K562 treated with DMSO at 1 percent for 4 hours (cell line): ENCODE results near the gene RBMS2. TPM values are rescaled to one million over a fixed set of nuclear protein-coding genes. Genes with fewer than 3 reads are reported as not detected.

Experiments
- total RNA-seq: library from RNA; unstranded; fragments of 300-600 nt; gene quantifications from 2 replicates; pipeline ENCODE4 v1.2.3, GENCODE V29; 2022; ENCODE audit not compliant: insufficient read depth

Gene RBMS2, protein sequence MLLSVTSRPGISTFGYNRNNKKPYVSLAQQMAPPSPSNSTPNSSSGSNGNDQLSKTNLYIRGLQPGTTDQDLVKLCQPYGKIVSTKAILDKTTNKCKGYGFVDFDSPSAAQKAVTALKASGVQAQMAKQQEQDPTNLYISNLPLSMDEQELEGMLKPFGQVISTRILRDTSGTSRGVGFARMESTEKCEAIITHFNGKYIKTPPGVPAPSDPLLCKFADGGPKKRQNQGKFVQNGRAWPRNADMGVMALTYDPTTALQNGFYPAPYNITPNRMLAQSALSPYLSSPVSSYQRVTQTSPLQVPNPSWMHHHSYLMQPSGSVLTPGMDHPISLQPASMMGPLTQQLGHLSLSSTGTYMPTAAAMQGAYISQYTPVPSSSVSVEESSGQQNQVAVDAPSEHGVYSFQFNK
- 0.43 and 0.75 TPM in 2 replicates for total RNA-seq

DNA sequence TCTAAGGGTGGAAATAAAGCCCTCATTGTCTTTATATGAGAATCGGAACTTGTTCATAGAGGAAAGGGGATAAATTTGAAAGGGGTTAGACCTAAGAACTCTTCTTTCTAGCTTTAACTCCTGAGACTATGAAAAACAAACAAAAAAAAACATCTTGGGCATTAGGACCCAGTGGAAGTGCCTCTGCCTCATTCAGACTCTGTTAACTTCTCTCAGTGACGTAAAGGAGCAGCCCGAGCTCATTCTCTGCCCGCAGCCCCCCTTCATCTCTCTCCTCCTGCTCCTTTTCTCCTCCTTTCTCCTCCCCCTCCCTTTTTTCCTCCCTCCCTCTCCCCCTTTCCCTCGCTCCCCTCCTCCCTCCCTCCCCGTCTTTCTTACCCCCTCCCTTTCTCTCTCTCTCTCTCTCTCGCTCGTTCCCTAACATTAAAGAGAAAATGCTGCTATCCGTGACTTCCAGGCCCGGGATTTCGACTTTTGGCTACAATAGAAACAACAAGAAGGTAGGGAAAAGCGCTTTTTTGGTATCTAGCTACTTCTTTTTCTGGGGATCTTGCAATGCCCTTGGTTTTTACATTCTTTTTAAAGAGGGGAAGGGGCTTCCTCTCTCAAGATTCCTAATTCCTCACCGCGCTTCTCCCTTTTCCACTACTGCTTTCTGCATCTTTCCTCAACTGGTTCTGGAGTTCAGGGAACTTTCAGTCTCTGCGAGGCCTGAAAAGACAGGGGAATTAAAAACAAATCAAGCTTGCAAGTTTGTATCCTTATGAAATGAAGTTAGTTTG is at the start of gene RBMS2:
Gene RBMS2 (plus strand): TSS at position 231 of the 782 bp plus-strand sequence. CDS start 204 bp downstream, at position 435.

GRCh38 chr12:56488041-56488955 is 33.3 kb upstream of the RBMS2 start, which contains the start of gene GLS2:
Gene GLS2 (minus strand): TSS chr12:56488161. CDS start chr12:56488118, 43 bp downstream.

GRCh38 chr12:56630180-56630632 is 108.6 kb downstream of the RBMS2 start, which contains the start of gene BAZ2A:
Gene BAZ2A (minus strand): TSS chr12:56630326. CDS start chr12:56617530, 12,796 bp downstream.

Other genes starting within 250 kb of the RBMS2 start
- gene CS, start 221.5 kb upstream of the RBMS2 start, total RNA-seq: 147 and 188 TPM in 2 replicates
- 83.1 and 88.0 TPM in 2 replicates for gene CNPY2, start 205.8 kb upstream of the RBMS2 start, total RNA-seq
- gene PAN2, start 187.8 kb upstream of the RBMS2 start, total RNA-seq: 17.1 and 19.9 TPM in 2 replicates
- gene IL23A, start 182.9 kb upstream of the RBMS2 start, total RNA-seq: 23.4 and 24.3 TPM in 2 replicates
- 43.9 and 54.6 TPM in 2 replicates for gene STAT2, start 161.7 kb upstream of the RBMS2 start, total RNA-seq
- gene APOF, start 159.0 kb upstream of the RBMS2 start, total RNA-seq: not detected in 2 replicates
- 42.8 and 49.4 TPM in 2 replicates for gene TIMELESS, start 72.4 kb upstream of the RBMS2 start, total RNA-seq
- not detected in 2 replicates for gene MIP, start 67.2 kb upstream of the RBMS2 start, total RNA-seq
- gene SPRYD4, start 53.2 kb upstream of the RBMS2 start, total RNA-seq: 0.61 and 0.74 TPM in 2 replicates
- not detected in 2 replicates for gene GLS2, start 33.7 kb upstream of the RBMS2 start, total RNA-seq
- 30.7 and 47.1 TPM in 2 replicates for gene BAZ2A, start 108.5 kb downstream of the RBMS2 start, total RNA-seq
- gene ATP5F1B, start 124.2 kb downstream of the RBMS2 start, total RNA-seq: 943 and 971 TPM in 2 replicates
- 186 and 226 TPM in 2 replicates for gene PTGES3, start 166.5 kb downstream of the RBMS2 start, total RNA-seq
- gene NACA, start 203.5 kb downstream of the RBMS2 start, total RNA-seq: 2,234 and 2,311 TPM in 2 replicates
- 55.6 and 74.7 TPM in 2 replicates for gene PRIM1, start 230.5 kb downstream of the RBMS2 start, total RNA-seq
- gene HSD17B6, start 241.5 kb downstream of the RBMS2 start, total RNA-seq: 1.9 TPM in 1 of 2 replicates, not detected in the other